ENCODE measurements around the gene CCDC106.

The CCDC106 gene

DNA sequence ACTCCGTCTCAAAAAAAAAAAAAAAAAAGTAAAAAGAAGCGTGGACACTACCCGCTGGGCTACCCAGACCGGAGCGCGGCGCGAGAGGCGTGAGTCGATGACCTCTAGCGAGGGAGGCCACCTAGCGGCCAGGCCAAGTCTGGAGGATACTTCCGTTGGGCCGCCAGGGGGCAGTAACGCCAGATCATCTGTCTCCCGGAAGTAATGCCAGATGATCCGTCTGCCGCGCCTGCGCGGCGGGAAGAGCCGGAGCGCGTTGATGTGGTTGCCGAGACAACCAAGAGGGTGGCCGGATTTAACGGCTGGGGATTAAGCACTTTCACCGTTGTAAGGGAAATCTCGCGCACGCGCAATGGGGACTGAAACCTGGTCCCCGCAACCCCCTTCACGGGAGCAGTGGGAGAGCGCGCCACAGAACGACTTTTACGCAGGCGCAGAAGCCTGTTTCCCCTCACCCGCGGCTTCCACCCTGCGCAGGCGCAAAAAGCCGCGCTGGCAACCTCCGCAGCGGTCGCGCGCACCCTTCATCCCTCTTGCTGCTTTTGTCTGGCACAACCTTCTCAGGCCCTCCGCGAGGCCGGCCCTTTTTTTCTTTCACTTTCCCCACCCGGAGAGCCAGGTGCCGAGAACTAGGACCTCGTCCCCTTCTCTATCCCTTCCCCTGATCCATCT is 5.8 kb downstream of the CCDC106 start (continued):
- TF ChIP-seq ZNF423 (tag by site-specific recombination; IDR thresholded peaks at IDR 0.05) (no peak), ZFP69B (tag by site-specific recombination; IDR thresholded peaks at IDR 0.05) (peak; percentile 71), ZNF596 (tag by site-specific recombination; IDR thresholded peaks at IDR 0.05) (no peak), ZNF121 (tag by site-specific recombination; IDR thresholded peaks at IDR 0.05) (no peak), ZNF654 (tag by site-specific recombination; IDR thresholded peaks at IDR 0.05; ENCODE audit: low read depth) (peak; percentile 39), ZNF112 (tag by site-specific recombination; IDR thresholded peaks at IDR 0.05) (no peak), MYNN (tag by site-specific recombination; IDR thresholded peaks at IDR 0.05; ENCODE audit: borderline replicate concordance) (no peak), ZNF514 (tag by site-specific recombination; IDR thresholded peaks at IDR 0.05) (no peak), ZNF521 (tag by site-specific recombination; IDR thresholded peaks at IDR 0.05) (no peak), ZNF501 (tag by site-specific recombination; IDR thresholded peaks at IDR 0.05) (peak; percentile 78), WT1 (tag by site-specific recombination; IDR thresholded peaks at IDR 0.05) (no peak), ZBTB21 (tag by site-specific recombination; IDR thresholded peaks at IDR 0.05) (peak; percentile 37; the same call in 1 of the 2 replicates), ZBTB20 (tag by site-specific recombination; IDR thresholded peaks at IDR 0.05) (no peak; the same call in 1 of the 2 replicates), FEZF1 (tag by site-specific recombination; IDR thresholded peaks at IDR 0.05) (peak; percentile 41; the same call in 1 of the 2 replicates), ZBTB48 (tag by site-specific recombination; IDR thresholded peaks at IDR 0.05) (no peak), ZNF114 (tag by site-specific recombination; IDR thresholded peaks at IDR 0.05) (no peak), ZNF510 (tag by site-specific recombination; IDR thresholded peaks at IDR 0.05; ENCODE audit: insufficient replicate concordance) (no peak), ZNF37A (tag by site-specific recombination; IDR thresholded peaks at IDR 0.05) (no peak), ZXDB (tag by site-specific recombination; IDR thresholded peaks at IDR 0.05) (peak; percentile 84), ZNF473 (tag by site-specific recombination; IDR thresholded peaks at IDR 0.05) (no peak), ZFP37 (tag by site-specific recombination; IDR thresholded peaks at IDR 0.05) (no peak), ZNF571 (tag by site-specific recombination; IDR thresholded peaks at IDR 0.05) (no peak)
- TF ChIP-seq, protein P1, sequence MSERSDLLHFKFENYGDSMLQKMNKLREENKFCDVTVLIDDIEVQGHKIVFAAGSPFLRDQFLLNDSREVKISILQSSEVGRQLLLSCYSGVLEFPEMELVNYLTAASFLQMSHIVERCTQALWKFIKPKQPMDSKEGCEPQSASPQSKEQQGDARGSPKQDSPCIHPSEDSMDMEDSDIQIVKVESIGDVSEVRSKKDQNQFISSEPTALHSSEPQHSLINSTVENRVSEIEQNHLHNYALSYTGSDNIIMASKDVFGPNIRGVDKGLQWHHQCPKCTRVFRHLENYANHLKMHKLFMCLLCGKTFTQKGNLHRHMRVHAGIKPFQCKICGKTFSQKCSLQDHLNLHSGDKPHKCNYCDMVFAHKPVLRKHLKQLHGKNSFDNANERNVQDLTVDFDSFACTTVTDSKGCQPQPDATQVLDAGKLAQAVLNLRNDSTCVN (tag by site-specific recombination; optimal IDR thresholded peaks at IDR 0.05) = peak; percentile 85
- TF ChIP-seq, protein P2, sequence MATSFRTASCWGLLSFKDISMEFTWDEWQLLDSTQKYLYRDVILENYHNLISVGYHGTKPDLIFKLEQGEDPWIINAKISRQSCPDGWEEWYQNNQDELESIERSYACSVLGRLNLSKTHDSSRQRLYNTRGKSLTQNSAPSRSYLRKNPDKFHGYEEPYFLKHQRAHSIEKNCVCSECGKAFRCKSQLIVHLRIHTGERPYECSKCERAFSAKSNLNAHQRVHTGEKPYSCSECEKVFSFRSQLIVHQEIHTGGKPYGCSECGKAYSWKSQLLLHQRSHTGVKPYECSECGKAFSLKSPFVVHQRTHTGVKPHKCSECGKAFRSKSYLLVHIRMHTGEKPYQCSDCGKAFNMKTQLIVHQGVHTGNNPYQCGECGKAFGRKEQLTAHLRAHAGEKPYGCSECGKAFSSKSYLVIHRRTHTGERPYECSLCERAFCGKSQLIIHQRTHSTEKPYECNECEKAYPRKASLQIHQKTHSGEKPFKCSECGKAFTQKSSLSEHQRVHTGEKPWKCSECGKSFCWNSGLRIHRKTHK (tag by site-specific recombination; IDR thresholded peaks at IDR 0.05) = no peak
- TF ChIP-seq, protein P3, sequence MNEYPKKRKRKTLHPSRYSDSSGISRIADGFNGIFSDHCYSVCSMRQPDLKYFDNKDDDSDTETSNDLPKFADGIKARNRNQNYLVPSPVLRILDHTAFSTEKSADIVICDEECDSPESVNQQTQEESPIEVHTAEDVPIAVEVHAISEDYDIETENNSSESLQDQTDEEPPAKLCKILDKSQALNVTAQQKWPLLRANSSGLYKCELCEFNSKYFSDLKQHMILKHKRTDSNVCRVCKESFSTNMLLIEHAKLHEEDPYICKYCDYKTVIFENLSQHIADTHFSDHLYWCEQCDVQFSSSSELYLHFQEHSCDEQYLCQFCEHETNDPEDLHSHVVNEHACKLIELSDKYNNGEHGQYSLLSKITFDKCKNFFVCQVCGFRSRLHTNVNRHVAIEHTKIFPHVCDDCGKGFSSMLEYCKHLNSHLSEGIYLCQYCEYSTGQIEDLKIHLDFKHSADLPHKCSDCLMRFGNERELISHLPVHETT (tag by site-specific recombination; IDR thresholded peaks at IDR 0.05) = peak; percentile 84
- TF ChIP-seq, protein P4, sequence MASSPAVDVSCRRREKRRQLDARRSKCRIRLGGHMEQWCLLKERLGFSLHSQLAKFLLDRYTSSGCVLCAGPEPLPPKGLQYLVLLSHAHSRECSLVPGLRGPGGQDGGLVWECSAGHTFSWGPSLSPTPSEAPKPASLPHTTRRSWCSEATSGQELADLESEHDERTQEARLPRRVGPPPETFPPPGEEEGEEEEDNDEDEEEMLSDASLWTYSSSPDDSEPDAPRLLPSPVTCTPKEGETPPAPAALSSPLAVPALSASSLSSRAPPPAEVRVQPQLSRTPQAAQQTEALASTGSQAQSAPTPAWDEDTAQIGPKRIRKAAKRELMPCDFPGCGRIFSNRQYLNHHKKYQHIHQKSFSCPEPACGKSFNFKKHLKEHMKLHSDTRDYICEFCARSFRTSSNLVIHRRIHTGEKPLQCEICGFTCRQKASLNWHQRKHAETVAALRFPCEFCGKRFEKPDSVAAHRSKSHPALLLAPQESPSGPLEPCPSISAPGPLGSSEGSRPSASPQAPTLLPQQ (tag by site-specific recombination; IDR thresholded peaks at IDR 0.05) = peak; percentile 84
- TF ChIP-seq, protein P5, sequence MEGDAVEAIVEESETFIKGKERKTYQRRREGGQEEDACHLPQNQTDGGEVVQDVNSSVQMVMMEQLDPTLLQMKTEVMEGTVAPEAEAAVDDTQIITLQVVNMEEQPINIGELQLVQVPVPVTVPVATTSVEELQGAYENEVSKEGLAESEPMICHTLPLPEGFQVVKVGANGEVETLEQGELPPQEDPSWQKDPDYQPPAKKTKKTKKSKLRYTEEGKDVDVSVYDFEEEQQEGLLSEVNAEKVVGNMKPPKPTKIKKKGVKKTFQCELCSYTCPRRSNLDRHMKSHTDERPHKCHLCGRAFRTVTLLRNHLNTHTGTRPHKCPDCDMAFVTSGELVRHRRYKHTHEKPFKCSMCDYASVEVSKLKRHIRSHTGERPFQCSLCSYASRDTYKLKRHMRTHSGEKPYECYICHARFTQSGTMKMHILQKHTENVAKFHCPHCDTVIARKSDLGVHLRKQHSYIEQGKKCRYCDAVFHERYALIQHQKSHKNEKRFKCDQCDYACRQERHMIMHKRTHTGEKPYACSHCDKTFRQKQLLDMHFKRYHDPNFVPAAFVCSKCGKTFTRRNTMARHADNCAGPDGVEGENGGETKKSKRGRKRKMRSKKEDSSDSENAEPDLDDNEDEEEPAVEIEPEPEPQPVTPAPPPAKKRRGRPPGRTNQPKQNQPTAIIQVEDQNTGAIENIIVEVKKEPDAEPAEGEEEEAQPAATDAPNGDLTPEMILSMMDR (tag by site-specific recombination; IDR thresholded peaks at IDR 0.05) = peak; percentile 100
- TF ChIP-seq, protein P6, sequence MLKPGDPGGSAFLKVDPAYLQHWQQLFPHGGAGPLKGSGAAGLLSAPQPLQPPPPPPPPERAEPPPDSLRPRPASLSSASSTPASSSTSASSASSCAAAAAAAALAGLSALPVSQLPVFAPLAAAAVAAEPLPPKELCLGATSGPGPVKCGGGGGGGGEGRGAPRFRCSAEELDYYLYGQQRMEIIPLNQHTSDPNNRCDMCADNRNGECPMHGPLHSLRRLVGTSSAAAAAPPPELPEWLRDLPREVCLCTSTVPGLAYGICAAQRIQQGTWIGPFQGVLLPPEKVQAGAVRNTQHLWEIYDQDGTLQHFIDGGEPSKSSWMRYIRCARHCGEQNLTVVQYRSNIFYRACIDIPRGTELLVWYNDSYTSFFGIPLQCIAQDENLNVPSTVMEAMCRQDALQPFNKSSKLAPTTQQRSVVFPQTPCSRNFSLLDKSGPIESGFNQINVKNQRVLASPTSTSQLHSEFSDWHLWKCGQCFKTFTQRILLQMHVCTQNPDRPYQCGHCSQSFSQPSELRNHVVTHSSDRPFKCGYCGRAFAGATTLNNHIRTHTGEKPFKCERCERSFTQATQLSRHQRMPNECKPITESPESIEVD (tag by site-specific recombination; IDR thresholded peaks at IDR 0.05) = no peak
- TF ChIP-seq, protein P7, sequence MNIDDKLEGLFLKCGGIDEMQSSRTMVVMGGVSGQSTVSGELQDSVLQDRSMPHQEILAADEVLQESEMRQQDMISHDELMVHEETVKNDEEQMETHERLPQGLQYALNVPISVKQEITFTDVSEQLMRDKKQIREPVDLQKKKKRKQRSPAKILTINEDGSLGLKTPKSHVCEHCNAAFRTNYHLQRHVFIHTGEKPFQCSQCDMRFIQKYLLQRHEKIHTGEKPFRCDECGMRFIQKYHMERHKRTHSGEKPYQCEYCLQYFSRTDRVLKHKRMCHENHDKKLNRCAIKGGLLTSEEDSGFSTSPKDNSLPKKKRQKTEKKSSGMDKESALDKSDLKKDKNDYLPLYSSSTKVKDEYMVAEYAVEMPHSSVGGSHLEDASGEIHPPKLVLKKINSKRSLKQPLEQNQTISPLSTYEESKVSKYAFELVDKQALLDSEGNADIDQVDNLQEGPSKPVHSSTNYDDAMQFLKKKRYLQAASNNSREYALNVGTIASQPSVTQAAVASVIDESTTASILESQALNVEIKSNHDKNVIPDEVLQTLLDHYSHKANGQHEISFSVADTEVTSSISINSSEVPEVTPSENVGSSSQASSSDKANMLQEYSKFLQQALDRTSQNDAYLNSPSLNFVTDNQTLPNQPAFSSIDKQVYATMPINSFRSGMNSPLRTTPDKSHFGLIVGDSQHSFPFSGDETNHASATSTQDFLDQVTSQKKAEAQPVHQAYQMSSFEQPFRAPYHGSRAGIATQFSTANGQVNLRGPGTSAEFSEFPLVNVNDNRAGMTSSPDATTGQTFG (tag by site-specific recombination; IDR thresholded peaks at IDR 0.05; ENCODE audit: borderline replicate concordance) = no peak
